ENCODE measurements around the gene LGALS16.

DNA sequence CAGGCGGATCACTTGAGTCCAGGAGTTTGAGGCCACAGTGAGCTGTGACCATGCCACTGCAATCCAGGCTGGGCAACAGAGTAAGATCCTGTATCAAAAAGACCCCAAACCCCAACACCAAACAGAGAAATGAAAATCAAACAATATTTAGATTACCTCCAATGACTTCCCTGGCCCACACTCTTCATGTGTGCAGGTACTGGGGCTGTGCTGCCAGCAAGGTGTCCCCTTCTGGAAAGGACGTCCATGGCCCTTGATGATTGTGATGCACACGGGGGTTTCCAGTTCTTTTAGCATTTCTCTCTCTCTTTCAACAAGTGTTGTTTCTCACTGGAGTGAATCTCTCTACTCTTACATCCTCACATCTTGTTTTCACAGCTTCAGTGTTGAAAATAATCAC, 24.9 kb downstream of the LGALS16 start:
- TF ChIP-seq EZH2phosphoT487 (IDR thresholded peaks at IDR 0.05; ENCODE audit: insufficient read depth, low read depth) (no peak), EZH2 (IDR thresholded peaks at IDR 0.05; ENCODE audit: insufficient read depth, poor library complexity, severe bottlenecking) (no peak)

All from GM23248 (cell line).